ENCODE measurements around the gene RETREG2.
"Not testable (repeated sequence)": the region's sequence is repeated elsewhere in the genome, so short reads cannot be mapped to it uniquely, and the experiment has no call there.

The RETREG2 gene

DNA sequence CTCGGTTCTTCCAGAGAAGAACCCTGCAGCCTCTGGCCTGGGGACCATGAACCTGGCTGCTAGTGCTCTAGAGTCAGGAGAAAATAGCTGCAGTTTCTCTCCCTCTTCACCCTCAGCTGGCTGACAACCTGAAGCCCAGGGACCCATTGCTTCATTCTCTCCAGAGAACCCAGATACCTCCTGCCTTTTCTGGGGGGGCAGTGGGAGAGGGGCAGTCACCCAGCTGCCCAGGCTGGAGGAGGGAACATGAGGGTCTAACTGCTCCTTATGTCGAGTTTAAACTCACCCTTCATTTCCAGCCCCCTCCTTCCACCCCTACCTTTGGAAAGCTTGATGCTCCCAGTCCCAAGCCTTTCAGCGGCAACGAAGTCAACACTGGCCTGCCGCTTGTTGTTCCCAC lies 20.9 kb downstream of the RETREG2 start:
- no peak for DNase-seq

DNA sequence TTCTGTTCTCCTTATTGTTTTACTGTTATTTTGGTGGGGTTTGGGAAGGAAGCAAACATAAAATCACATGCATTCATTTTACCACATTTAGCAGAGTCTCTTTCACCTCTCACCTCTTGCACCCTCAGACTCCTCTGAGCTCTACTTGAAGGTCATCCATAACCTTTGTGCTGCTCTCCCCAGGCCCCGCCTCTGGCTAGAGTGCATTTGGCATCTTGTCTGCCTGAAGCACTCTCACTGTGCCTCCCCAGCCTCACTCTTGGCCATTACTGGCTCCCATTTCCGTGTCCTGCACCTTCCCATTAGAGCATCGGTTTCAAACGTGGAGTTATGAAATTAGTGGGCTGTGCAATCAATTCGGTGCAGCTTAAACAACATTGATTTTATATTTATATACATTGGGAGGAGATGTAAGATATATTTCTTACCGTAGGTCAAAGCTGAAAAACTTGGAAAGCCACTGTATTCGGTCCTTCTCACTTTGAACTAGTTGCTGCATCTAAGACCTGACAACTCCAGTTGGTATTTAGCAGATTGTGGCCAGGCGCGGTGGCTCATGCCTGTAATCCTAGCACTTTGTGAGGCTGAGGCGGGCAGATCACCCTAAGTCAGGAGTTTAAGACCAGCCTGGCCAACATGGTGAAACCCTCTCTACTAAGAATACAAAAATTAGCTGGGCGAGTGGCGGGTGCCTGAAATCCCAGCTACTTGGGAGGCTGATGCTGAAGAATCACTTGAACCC lies 21.6 kb downstream of the RETREG2 start:
- DNase-seq = no peak

DNA sequence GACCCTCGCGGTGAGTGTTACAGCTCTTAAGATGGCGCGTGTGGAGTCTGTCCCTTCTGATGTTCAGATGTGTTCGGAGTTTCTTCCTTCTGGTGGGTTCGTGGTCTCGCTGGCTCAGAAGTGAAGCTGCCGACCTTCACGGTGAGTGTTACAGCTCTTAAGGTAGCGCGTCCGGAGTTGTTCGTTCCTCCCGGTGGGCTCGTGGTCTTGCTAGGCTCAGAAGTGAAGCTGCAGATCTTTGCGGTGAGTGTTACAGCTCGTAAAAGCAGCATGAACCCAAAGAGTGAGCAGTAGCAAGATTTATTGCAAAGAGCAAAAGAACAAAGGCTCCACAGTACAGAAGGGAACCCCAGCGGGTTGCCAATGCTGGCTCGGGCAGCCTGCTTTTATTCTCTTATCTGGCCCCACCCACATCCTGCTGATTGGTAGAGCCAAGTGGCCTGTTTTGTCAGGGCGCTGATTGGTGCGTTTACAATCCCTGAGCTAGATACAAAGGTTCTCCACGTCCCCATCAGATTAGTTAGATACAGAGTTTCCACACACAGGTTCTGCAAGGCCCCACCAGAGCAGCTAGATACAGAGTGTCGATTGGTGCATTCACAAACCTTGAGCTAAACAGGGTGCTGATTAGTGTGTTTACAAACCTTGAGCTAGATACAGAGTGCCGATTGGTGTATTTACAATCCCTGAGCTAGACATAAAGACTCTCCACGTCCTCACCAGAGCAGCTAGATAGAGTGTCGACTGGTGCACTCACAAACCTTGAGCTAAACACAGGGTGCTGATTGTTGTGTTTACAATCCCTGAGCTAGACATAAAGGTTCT lies 22.6 kb downstream of the RETREG2 start:
- not testable (repeated sequence) for DNase-seq

DNA sequence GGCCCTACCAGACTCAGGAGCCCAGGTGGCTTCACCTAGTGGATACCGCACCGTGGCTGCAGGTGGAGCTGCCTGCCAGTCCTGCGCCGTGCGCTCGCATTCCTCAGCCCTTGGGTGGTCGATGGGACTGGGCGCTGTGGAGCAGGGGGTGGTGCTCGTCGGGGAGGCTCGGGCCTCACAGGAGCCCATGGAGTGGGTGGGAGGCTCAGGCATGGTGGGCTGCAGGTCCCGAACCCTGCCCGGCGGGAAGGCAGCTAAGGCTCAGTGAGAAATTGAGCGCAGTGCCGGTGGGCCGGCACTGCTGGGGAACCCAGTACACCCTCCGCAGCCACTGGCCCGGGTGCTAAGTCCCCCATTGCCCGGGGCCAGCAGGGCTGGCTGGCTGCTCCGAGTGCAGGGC lies 23.3 kb downstream of the RETREG2 start:
- DNase-seq = not testable (repeated sequence)

DNA sequence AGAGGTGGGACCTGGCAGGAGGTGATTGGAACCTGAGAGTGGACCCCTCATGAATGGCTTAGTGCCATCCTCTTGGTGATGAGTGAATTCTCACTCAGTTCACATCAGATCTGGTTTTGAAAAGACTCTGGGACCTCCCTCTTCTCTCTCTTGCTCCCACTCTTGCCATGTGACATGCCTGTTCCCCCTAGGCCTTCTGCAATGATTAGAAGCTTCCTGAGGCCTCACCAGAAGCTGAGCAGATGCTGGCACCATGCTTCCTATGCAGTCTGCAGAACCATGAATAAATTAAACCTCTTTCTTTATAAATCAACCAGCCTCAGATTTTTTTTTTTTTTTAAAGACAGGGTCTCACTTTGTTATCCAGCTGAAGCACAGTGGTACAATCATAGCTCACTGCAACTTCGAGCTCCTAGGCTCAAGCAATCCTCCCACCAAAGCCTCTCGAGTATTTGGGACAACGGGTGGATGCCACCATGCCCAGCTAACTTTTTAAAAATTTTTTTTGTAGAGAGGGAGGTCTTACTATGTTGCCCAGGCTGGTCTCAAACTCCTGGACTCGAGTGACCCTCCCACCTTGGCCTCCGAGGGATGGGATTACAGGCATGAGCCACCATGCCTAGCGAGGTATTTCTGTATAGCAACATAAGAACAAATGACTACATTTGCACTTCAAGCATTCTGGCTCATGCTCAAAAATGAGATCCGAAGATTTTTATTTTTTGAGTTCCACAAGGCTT lies 26.5 kb downstream of the RETREG2 start:
- DNase-seq = no peak

DNA sequence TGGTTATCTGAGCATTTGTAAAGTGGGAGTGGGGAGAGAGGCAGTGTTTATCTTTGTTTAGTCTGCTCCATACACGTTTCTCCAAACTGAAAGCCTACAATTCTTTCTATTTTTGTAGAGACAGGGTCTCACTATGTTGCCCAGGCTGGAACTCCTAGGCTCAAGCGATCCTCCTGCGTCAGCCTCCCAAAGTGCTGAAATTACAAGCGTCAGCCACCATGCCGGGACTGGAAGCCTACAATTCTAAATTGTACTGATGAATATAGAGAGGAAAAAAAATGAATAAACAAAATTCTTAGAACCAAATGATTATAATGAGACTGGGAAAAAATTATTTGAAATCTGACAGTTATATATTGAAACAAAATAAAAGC lies 27.1 kb downstream of the RETREG2 start:
- no peak for DNase-seq

DNA sequence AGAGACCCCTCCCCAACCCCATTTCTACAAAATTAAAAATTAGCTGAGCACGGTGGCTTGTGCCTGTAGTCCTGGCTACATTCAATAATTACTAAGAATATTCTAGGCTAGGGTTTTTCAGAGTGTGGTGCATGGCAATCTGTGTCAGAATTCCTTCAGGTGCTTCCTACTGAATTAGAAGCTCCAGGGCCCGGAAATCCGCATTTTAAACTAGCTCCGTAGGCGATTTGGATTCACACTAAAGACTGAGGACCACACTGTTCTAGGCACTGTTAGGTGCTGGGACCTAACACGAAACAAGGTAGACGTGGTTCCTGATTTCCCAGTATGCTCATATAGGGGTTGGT lies 27.9 kb downstream of the RETREG2 start:
- DNase-seq = no peak

DNA sequence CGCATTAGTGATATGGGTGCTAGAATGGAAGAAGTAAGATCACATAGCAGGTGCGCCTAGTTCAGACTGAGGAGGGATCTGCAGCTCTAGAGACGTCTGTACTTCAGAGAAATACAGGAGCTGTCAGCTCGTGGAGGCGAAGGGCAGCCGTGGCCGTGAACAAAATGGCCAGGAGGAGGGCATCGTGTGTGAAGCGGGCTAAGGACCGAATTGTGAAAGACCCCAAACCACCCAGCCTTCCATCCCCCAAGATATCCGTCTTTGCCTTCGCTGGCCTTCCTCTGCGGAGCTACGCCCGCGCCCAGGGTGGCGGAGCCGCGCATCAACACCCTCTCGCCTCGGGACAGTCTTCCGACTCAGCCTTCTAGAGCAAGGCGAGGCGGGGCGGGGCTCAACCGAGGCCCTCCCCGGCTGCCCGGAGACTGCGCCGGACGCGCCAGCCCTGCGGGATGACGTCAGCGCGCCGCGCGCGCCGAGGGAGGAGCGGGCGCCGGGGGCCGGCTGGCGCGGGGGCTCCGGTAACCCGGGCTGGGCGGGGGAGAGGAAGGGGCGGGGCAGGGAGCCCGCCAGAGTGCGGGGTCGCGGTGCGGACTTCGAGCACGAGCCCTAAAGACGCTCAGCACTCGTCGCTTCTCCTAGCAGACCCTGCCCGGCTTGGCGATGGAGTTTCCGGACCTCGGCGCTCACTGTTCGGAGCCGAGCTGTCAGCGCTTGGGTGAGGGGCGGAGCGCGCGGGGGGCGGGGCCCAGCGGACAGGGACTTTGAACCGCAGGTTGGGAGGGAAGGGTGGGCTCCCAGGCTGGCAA lies 28.5 kb downstream of the RETREG2 start, which contains the start of gene ZFAND2B:
Gene ZFAND2B (plus strand): TSS at position 455 of the 806 bp plus-strand sequence. CDS start 206 bp downstream, at position 661.
- DNase-seq = peak; percentile 94

DNA sequence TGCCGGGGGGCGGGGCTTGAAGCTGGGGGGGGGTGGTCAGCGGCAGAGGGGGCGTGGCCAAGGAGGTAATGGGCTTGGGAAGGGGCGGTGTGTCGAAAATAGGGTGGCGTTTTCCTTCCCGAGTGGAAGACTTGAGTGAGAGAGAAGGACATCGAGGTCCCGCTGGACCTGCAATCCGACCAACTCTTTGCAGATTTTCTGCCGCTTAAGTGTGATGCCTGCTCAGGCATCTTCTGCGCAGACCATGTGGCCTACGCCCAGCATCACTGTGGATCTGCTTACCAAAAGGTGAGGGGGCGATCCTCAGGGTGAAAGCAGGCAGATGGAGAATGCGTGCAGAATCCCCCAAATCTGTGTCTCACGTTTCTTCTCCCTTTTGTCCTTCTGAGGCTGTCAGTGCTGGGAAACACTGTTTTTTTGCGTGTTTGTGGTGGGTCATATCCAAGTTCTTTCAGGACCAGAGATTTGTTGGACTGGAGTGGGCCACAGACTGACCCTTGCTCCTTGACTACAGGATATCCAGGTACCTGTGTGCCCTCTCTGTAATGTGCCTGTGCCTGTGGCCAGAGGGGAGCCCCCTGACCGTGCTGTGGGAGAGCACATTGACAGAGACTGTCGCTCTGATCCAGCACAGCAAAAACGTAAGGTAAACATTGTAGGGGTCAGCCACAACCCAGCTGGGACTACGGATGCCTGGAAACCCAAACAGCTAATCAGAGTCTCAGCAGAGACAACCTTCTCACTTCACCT lies 29.2 kb downstream of the RETREG2 start:
- DNase-seq = no peak

DNA sequence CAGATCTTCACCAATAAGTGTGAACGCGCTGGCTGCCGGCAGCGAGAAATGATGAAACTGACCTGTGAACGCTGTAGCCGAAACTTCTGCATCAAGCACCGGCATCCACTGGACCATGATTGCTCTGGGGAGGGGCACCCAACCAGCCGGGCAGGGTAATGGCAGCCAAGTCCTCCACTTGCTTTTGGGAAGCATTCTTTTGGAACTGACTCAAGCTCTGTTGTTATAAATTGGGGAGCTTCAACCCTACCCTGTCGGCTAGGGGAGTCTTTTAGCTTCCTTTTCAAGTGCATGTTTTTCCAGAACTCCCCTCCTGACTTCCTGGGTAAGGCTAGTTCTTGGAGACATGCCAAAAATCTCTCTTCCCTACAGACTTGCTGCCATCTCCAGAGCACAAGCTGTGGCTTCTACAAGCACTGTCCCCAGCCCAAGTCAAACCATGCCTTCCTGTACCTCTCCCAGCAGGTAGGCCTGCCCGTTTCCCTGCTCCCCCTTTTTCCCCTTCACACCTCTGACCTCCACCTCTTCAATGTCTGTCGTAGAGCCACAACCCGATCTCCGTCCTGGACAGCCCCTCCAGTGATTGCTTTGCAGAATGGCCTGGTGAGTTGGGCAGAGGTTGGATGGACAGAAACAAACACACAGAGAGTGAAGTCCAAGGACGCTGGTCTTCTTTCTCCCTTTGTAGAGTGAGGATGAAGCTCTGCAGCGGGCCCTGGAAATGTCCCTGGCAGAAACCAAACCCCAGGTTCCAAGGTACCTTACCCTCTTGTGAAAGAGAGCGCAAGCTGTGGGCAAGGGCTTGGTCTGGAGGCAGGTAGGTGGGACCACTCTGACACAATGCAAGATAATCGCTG lies 30.0 kb downstream of the RETREG2 start:
- no peak for DNase-seq

DNA sequence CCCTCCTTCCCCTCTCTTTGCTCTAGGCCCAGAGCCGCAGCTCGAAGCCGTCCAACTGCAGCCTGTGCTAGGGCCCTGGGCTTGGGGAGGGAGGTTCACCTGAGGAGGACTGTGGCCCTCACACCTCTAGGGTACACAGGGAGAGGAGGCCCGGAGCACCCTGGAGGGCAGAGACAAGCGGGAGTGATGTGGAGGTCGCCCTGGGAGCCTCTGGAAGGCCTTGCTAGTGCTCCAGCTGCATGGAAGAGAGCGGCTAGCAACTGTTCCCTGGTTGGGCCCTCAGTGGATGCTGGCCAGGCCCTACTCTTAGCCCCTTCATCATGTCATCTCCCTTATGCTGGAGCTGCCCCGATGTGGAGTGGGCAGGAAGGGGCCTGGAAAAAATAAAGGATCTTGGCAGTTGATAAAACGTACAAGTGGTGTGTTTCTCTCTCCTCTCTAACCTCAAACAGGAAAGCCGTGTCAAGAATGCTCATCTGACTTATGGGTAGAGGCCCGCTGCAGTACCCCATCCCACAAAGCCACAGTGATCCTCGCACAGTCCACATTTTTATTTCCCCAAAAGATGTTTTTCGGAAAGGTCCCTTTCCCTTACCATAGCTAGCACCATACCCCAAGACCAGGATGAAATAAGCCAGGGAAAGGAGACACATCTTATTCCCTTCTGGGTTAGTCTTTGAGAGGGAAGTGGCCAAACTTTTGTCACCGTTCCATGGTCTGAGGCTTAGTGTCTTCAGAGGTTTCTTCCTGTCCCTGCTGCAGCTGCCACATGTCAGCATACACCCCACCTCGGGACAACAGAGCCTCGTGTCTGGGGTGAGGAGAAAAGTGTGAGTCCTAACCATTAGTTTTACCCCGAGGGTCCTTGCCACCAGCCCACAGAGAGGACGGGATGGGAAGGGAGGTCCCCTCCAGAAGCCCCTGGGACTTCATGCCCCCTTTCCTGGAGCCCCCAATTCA lies 31.4 kb downstream of the RETREG2 start:
- DNase-seq = no peak

DNA sequence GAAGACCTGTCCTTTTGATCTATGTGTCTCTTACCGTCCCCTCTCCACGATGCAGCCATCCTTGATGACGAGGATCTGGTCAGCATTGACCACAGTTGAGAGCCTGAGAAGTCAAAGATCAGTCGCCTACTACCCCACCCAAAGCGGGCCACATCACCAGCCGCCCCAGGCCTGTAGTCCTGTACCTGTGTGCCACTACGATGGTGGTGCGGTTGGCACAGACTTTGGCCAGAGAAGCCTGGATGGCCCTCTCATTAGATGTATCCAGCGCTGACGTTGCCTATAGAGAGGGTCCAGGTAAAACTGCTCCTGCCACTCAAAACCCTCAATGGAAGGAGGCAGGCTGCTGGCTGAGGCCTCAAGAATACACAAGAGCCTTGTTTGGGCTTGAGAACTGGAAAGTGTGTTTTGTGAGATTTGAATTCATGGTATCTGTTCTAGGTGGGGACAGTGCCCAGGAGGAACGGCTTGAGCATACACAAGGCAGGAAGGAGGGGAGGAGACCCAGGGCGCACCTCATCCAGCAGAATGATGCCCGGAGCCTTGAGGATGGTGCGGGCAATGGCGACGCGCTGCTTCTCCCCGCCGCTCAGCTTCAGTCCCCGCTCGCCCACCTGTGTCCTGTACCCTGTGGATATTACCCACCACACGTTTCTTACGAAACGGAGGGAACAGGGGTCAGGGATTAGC lies 32.3 kb downstream of the RETREG2 start:
- no peak for DNase-seq

DNA sequence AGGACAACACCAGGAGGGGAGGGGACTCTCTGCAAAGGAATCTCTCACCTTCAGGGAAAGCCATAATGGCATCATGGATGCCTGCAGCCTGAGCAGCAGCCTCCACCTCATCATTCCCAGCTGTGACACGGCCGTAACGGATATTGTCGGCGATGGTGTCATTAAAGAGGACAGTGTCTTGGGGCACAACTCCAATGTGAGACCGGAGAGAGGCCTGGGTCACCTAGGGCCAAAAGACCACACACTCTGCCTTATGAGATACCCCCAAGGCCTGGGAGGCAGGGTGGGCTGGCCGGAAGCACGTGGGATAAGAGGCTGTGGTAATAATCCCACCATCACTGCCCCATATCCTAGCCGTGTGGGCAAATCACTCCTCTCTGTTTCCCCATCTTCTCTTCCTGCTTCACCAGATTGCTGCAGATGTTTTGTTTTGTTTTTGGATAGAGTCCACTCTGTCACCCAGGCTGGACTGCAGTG lies 32.8 kb downstream of the RETREG2 start:
- no peak for DNase-seq

DNA sequence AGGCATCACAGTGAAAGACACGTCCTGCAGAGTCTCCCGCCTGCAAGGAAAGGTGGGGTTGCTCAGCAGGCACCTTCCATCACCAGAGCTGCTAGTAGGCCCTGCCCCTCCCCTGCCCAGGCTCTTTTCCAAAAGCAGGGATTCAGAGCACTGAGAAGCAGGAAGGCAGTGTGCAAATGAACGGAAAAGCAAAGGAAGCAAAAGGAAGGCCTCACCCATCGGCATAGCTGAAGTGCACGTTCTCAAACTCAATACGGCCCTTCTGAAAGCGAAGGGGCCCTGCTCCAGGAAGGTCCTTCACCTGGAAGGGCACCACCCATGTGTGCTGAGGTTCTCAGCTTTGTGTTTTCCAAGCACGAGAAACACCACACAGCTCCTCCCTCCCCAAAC lies 34.9 kb downstream of the RETREG2 start:
- no peak for DNase-seq

DNA sequence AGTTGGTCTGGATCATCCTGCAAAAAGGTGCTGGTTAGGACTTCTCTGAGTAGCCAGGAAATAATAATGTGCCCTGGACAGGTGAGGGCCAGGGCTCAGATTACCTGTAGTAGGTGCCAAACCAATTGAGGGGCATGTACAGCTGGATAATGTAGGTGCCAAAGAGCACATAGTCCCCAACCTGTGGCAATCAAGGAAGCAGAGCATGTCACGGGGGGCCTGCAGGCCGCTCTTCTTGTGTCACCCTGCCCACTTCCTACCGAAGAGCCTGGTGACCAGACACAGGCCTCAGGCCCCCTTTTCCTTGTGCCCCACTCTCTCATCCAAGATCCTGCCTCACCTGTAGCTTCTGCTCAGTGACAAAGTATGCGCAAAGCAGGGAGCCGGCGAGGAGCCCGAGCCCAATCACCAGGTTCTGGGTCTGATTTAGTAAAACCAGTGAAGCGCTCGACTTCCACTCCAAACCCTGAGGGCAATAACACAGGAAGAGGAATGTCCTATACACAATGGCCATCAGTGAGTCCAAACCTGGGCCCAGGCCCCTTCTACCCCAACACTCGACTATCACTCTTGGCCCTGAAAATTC lies 35.5 kb downstream of the RETREG2 start:
- DNase-seq = no peak

DNA sequence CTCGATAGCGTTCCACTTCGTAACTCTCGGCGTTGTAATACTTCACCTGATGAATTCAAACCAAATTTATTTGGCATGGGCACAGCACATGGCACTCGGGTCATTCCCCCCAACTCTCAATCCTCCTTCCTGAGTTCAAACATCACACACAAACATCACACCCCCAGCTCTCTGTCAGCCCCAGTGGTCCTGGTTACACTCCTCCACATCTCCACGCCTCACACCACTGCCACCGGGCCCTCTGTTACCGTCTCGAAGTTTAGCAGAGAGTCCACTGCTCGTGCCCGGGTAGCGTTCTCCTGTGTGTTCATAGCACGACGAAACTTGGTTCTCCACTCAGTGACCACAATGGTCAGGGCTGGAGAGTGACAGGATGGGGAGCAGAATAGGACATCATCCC lies 36.1 kb downstream of the RETREG2 start:
- DNase-seq = no peak

DNA sequence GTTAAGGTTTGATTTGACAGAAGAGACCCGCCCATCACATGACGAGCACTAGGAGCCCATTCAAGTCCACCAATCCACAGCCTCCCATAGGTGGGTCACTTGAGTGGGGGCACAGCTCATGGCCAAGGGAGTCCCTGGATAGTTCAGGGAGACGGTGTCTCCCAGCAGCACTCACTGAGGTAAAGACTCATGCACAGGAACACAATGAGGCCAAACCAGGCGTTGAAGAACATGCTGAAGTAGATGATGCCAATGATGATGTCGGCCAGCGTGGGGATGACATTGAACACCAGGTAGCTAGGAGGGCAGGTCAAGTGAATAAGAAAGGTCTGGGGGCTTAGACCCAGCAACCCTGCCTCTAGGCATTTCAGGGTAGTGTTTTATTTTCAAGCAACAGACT lies 36.7 kb downstream of the RETREG2 start:
- DNase-seq = no peak

DNA sequence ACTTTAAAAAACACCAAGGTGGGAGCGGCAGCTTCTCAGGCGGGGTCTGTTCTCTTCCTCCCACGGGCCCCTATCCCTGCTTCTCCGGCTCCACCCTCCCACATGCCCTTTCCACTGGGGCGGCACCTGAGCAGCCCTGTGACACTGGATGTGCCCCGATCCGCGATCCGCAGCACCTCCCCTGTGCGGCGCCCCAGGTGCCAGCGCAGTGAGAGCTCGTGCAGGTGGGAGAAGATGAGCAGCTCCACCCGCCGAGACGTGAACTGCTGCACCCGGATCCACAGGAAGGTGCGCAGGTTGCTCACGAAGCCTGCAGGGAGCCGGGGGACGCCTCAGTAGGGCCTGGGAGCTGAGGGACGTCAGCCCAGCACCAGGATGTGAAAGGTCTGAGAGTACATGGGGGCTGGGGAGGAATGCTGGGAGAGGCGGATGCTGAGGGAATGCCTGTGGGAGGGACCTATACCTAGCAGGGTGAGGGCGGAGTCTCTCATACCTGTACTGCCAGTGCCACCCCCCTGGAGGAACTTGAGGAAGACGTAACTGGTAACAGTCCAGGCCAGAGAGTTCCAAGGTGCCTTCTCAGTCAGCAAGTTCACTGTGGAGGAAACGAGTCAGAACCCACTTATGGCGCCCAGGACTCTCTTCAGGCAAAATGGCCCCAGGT lies 37.9 kb downstream of the RETREG2 start:
- no peak for DNase-seq
